Effector memory CD4-positive, alpha-beta T cell (primary cell): ENCODE results near the gene PATJ.
"Not testable (repeated sequence)": the region's sequence is repeated elsewhere in the genome, so short reads cannot be mapped to it uniquely, and the experiment has no call there.

Source experiments
- DNase-seq, 3 donors: peaks; one replicate each; pipeline ENCODE4 v3.0.0-alpha.2; 2020
- H3K27ac ChIP-seq: 2 replicates; pipeline ENCODE4 v1.7.0; 2013; ENCODE audit warnings: mild to moderate bottlenecking, low read length, moderate library complexity; ENCODE audit not compliant: insufficient read depth, poor library complexity, severe bottlenecking
- H3K27me3 ChIP-seq: replicated peaks from 2 replicates; pipeline ENCODE4 v1.7.0; 2013; ENCODE audit warnings: mild to moderate bottlenecking, low read length; ENCODE audit not compliant: insufficient read depth, control insufficient read depth, poor library complexity, severe bottlenecking
- H3K36me3 ChIP-seq: 2 replicates; pipeline ENCODE4 v1.7.0; 2013; ENCODE audit warnings: mild to moderate bottlenecking, low read length, moderate library complexity; ENCODE audit not compliant: control insufficient read depth, insufficient read depth
- H3K4me1 ChIP-seq: 2 replicates; pipeline ENCODE4 v1.7.0; 2013; ENCODE audit warnings: low read length, mild to moderate bottlenecking; ENCODE audit not compliant: control insufficient read depth, insufficient read depth, poor library complexity, severe bottlenecking
- H3K4me3 ChIP-seq: 2 replicates; pipeline ENCODE4 v1.7.0; 2013; ENCODE audit warnings: low read length, low read depth, mild to moderate bottlenecking; ENCODE audit not compliant: insufficient read depth, poor library complexity, severe bottlenecking
- H3K9me3 ChIP-seq: 2 replicates; pipeline ENCODE4 v1.7.0; 2013; ENCODE audit warnings: mild to moderate bottlenecking, low read length, moderate library complexity; ENCODE audit not compliant: control insufficient read depth

Gene PATJ

GRCh38 chr1:61872206-61872605, 129.9 kb downstream of the PATJ start:
- Histone ChIP-seq H3K27ac (no peak overlapping the region), H3K4me1 (no peaks in the 10 kb centered on the region), H3K36me3 (peaks cover 20% of the 10 kb centered on the region), H3K4me3 (no peak overlapping the region), H3K27me3 (no peaks in the 10 kb centered on the region), H3K9me3 (no peaks in the 10 kb centered on the region)
- DNase-seq, result no peak

- H3K27ac ChIP-seq, result no peak overlapping the region
- H3K9me3 ChIP-seq, result no peaks in the 10 kb centered on the region
- no peak for DNase-seq
- H3K27me3 ChIP-seq, result no peaks in the 10 kb centered on the region
- peaks cover 20% of the 10 kb centered on the region for H3K36me3 ChIP-seq
- no peak overlapping the region for H3K4me3 ChIP-seq
- H3K4me1 ChIP-seq, result no peaks in the 10 kb centered on the region
These were observed 131.3 kb downstream of the PATJ start for GRCh38 chr1:61873581-61873980.

GRCh38 chr1:61873994-61874393, 131.7 kb downstream of the PATJ start:
- no peak for DNase-seq
- Histone ChIP-seq H3K36me3 (peaks cover 20% of the 10 kb centered on the region), H3K27ac (no peak overlapping the region)

GRCh38 chr1:61875198-61875597, 132.9 kb downstream of the PATJ start:
- no peaks in the 10 kb centered on the region for H3K4me1 ChIP-seq
- H3K27me3 ChIP-seq, result no peaks in the 10 kb centered on the region
- no peaks in the 10 kb centered on the region for H3K9me3 ChIP-seq
- no peak overlapping the region for H3K27ac ChIP-seq
- no peak for DNase-seq
- peaks cover 18% of the 10 kb centered on the region for H3K36me3 ChIP-seq
- H3K4me3 ChIP-seq, result no peak overlapping the region

More at GRCh38 chr1:61873994-61874393, 131.7 kb downstream of the PATJ start:
- Histone ChIP-seq H3K27me3 (no peaks in the 10 kb centered on the region), H3K9me3 (no peaks in the 10 kb centered on the region), H3K4me3 (no peak overlapping the region), H3K4me1 (no peaks in the 10 kb centered on the region)

- H3K36me3 ChIP-seq, result peaks cover 36% of the 10 kb centered on the region
- not testable (repeated sequence) for H3K4me3 ChIP-seq, DNase-seq, H3K27me3 ChIP-seq, H3K4me1 ChIP-seq, H3K9me3 ChIP-seq, H3K27ac ChIP-seq
These were observed 137.7 kb downstream of the PATJ start for GRCh38 chr1:61879887-61880474.

GRCh38 chr1:61887076-61887867, 145.0 kb downstream of the PATJ start:
- no peak overlapping the region for H3K4me3 ChIP-seq
- H3K36me3 ChIP-seq, result peaks cover 25% of the 10 kb centered on the region
- no peaks in the 10 kb centered on the region for H3K9me3 ChIP-seq
- no peak overlapping the region for H3K27ac ChIP-seq
- no peaks in the 10 kb centered on the region for H3K4me1 ChIP-seq
- no peak for DNase-seq
- H3K27me3 ChIP-seq, result no peaks in the 10 kb centered on the region

- no peak for DNase-seq
- Histone ChIP-seq H3K27ac (no peak overlapping the region), H3K27me3 (no peaks in the 10 kb centered on the region), H3K9me3 (no peaks in the 10 kb centered on the region), H3K4me1 (no peaks in the 10 kb centered on the region), H3K36me3 (peaks cover 19% of the 10 kb centered on the region), H3K4me3 (no peak overlapping the region)
These were observed 145.8 kb downstream of the PATJ start for GRCh38 chr1:61887931-61888564.

GRCh38 chr1:61888808-61889207, 146.5 kb downstream of the PATJ start:
- H3K36me3 ChIP-seq, result peaks cover 19% of the 10 kb centered on the region
- DNase-seq, result no peak
- H3K27me3 ChIP-seq, result no peaks in the 10 kb centered on the region
- no peaks in the 10 kb centered on the region for H3K4me1 ChIP-seq
- H3K27ac ChIP-seq, result no peak overlapping the region
- no peaks in the 10 kb centered on the region for H3K9me3 ChIP-seq
- H3K4me3 ChIP-seq, result no peak overlapping the region

- H3K36me3 ChIP-seq, result peaks cover 14% of the 10 kb centered on the region
- H3K27ac ChIP-seq, H3K4me1 ChIP-seq, DNase-seq, H3K4me3 ChIP-seq, H3K27me3 ChIP-seq, H3K9me3 ChIP-seq: not testable (repeated sequence)
These were observed 148.2 kb downstream of the PATJ start for GRCh38 chr1:61890435-61890834.

GRCh38 chr1:61892977-61893376, 150.7 kb downstream of the PATJ start:
- Histone ChIP-seq H3K27ac (no peak overlapping the region), H3K9me3 (no peaks in the 10 kb centered on the region), H3K4me1 (no peaks in the 10 kb centered on the region), H3K4me3 (no peak overlapping the region), H3K36me3 (peaks cover 8% of the 10 kb centered on the region), H3K27me3 (no peaks in the 10 kb centered on the region)
- no peak for DNase-seq
